CD8-positive, alpha-beta memory T cell (primary cell): Measurements from ENCODE around the gene PLCG2. TPM values are rescaled to one million over a fixed set of nuclear protein-coding genes. Genes with fewer than 3 reads are reported as not detected.

Experiments
- CTCF ChIA-PET: fragments of 350-600 bp; sonication (Branson Sonifier 250); formaldehyde crosslinking; loops from one replicate; lab custom pipeline; 2021; ENCODE audit warnings: antibody characterized with exemption; lab: Charles Lee
- POLR2A ChIA-PET: fragments of 350-600 bp; sonication (Branson Sonifier 250); formaldehyde crosslinking; loops from one replicate; lab custom pipeline; 2021; ENCODE audit warnings: antibody characterized with exemption; lab: Charles Lee
- DNase-seq, 5 donors: peaks; one replicate each; pipeline versions ENCODE4 v3.0.0 to v3.0.0-alpha.2; 2020 to 2022; ENCODE audit warnings: mixed read lengths in 1 of 5
- H3K27ac ChIP-seq: one replicate; pipeline ENCODE4 v1.7.0; 2013; ENCODE audit warnings: low read depth, mild to moderate bottlenecking, low read length, moderate library complexity
- H3K27me3 ChIP-seq: 2 replicates; pipeline ENCODE4 v1.7.0; 2013; ENCODE audit warnings: low read length, mild to moderate bottlenecking; ENCODE audit not compliant: insufficient read depth, poor library complexity, severe bottlenecking
- H3K36me3 ChIP-seq: 2 replicates; pipeline ENCODE4 v1.7.0; 2013; ENCODE audit warnings: mild to moderate bottlenecking, low read length, moderate library complexity; ENCODE audit not compliant: insufficient read depth
- H3K4me1 ChIP-seq: 2 replicates; pipeline ENCODE4 v1.7.0; 2013; ENCODE audit warnings: mild to moderate bottlenecking, low read length, moderate library complexity; ENCODE audit not compliant: insufficient read depth
- H3K4me3 ChIP-seq: 2 replicates; pipeline ENCODE4 v1.7.0; 2013; ENCODE audit warnings: mild to moderate bottlenecking, low read length
- H3K9me3 ChIP-seq: 2 replicates; pipeline ENCODE4 v1.7.0; 2013; ENCODE audit warnings: mild to moderate bottlenecking, low read length
- H3K27ac Mint-ChIP-seq, 8 donors: one replicate each; pipeline ENCODE4 v1.8.0; 2020 to 2021; ENCODE audit warnings: mixed read lengths in 8 of 8, mild to moderate bottlenecking in 6 of 8, inconsistent platforms in 3 of 8, moderate library complexity in 3 of 8
- H3K27me3 Mint-ChIP-seq, 2 donors: one replicate each; pipeline ENCODE4 v1.8.0; 2020 to 2021; ENCODE audit warnings: mixed read lengths in 2 of 2, mild to moderate bottlenecking in 1 of 2, moderate library complexity in 1 of 2
- H3K36me3 Mint-ChIP-seq, 3 donors: one replicate each; pipeline ENCODE4 v1.8.0; 2020 to 2021; ENCODE audit warnings: mixed read lengths in 3 of 3, inconsistent platforms in 1 of 3, mild to moderate bottlenecking in 1 of 3
- H3K4me1 Mint-ChIP-seq, 3 donors: one replicate each; pipeline ENCODE4 v1.8.0; 2020 to 2021; ENCODE audit warnings: mixed read lengths in 3 of 3, inconsistent platforms in 1 of 3, mild to moderate bottlenecking in 1 of 3
- H3K4me3 Mint-ChIP-seq, 7 donors: one replicate each; pipeline ENCODE4 v1.8.0; 2020 to 2021; ENCODE audit warnings: mixed read lengths in 7 of 7, mild to moderate bottlenecking in 6 of 7, moderate library complexity in 4 of 7, inconsistent platforms in 2 of 7
- H3K9me3 Mint-ChIP-seq, 5 donors: one replicate each; pipeline ENCODE4 v1.8.0; 2020 to 2022; ENCODE audit warnings: mixed read lengths in 5 of 5, mild to moderate bottlenecking in 3 of 5, moderate library complexity in 2 of 5, inconsistent platforms in 1 of 5
- polyA plus RNA-seq: library from polyadenylated mRNA; unstranded; fragments of 300-500 nt; fragmentation: Illumina TruSeq; gene quantifications from one replicate; pipeline ENCODE4 v1.2.3, GENCODE V29; 2021
- total RNA-seq, 2 experiments: library from RNA; stranded (reverse); gene quantifications; one replicate each; pipeline ENCODE4 v1.2.3, GENCODE V29; 2021

PLCG2 gene
- total and polyA plus RNA-seq, 3 experiments from 2014 or later = 5.4 to 16.2 (median 14.2) TPM

GRCh38 chr16:81774348-81774747 lies 4.7 kb upstream of the PLCG2 start:
- Histone ChIP-seq H3K4me1 (no peaks in the 10 kb centered on the region), H3K36me3 (no peaks in the 10 kb centered on the region), H3K27me3 (no peaks in the 10 kb centered on the region), H3K9me3 (no peaks in the 10 kb centered on the region), H3K4me3 (no peak overlapping the region), H3K27ac (no peak overlapping the region)
- Mint-ChIP-seq H3K27me3 (peaks cover 0 to 9% of the 10 kb centered on the region in 2 donors), H3K9me3 (no peaks in the 10 kb centered on the region), H3K36me3 (peaks cover 0 to 3% (median 0%) of the 10 kb centered on the region in 3 donors), H3K4me1 (peaks cover 3 to 14% (median 13%) of the 10 kb centered on the region in 3 donors), H3K27ac (no peak overlapping the region), H3K4me3 (no peak overlapping the region)
- ChIA-PET POLR2A (no interaction called here), CTCF (interaction anchor here (0.9 kb wide), 1 partner anchor 101 kb away, joined by 3 read pairs; no protein-coding TSS in a partner anchor)
- DNase-seq = no peak

- Mint-ChIP-seq H3K27me3 (peaks cover 8 to 9% of the 10 kb centered on the region in 2 donors), H3K4me3 (peak overlapping the region in 1 of 7 donors; percentile 20), H3K27ac (no peak overlapping the region), H3K4me1 (peaks cover 8 to 24% (median 20%) of the 10 kb centered on the region in 3 donors), H3K9me3 (no peaks in the 10 kb centered on the region), H3K36me3 (peaks cover 0 to 7% (median 0%) of the 10 kb centered on the region in 3 donors)
- H3K4me1 ChIP-seq = peaks cover 4% of the 10 kb centered on the region
- no peaks in the 10 kb centered on the region for H3K9me3 ChIP-seq
- no peaks in the 10 kb centered on the region for H3K27me3 ChIP-seq
- no peak overlapping the region for H3K4me3 ChIP-seq
- ChIA-PET POLR2A (no interaction called here), CTCF (no interaction called here)
- no peak overlapping the region for H3K27ac ChIP-seq
- DNase-seq = no peak
- H3K36me3 ChIP-seq = no peaks in the 10 kb centered on the region
Measured at GRCh38 chr16:81775570-81775969, 3.5 kb upstream of the PLCG2 start.

- no peaks in the 10 kb centered on the region for H3K36me3 ChIP-seq
- CTCF ChIA-PET = interaction anchor here (0.9 to 3.1 kb wide), 6 partner anchors 13 to 108 kb away, joined by 3 to 13 read pairs (median 5); no protein-coding TSS in a partner anchor
- H3K27ac ChIP-seq = no peak overlapping the region
- Mint-ChIP-seq H3K4me3 (peak overlapping the region; percentile 78 to 88 (median 86)), H3K27me3 (peaks cover 8% of the 10 kb centered on the region in 2 donors), H3K9me3 (no peaks in the 10 kb centered on the region), H3K27ac (peak overlapping the region in 4 of 8 donors; percentile 52 to 82 (median 63)), H3K4me1 (peaks cover 13 to 30% (median 23%) of the 10 kb centered on the region in 3 donors), H3K36me3 (peaks cover 0 to 7% (median 0%) of the 10 kb centered on the region in 3 donors)
- H3K27me3 ChIP-seq = no peaks in the 10 kb centered on the region
- H3K4me1 ChIP-seq = peaks cover 4% of the 10 kb centered on the region
- no peaks in the 10 kb centered on the region for H3K9me3 ChIP-seq
- POLR2A ChIA-PET = no interaction called here
- DNase-seq = no peak
- no peak overlapping the region for H3K4me3 ChIP-seq
Measured at GRCh38 chr16:81778231-81778630, 860 bp upstream of the PLCG2 start.

GRCh38 chr16:81779536-81780320 lies 637 bp downstream of the PLCG2 start:
- no peaks in the 10 kb centered on the region for H3K9me3 Mint-ChIP-seq
- CTCF ChIA-PET = interaction anchor here (2.2 to 3.1 kb wide), 3 partner anchors 62 to 107 kb away, joined by 7 to 13 read pairs (median 8); no protein-coding TSS in a partner anchor
- peak overlapping the region in 6 of 8 donors; percentile 68 to 87 (median 73) for H3K27ac Mint-ChIP-seq
- POLR2A ChIA-PET = interaction anchor here (1.3 kb wide), 1 partner anchor 19 kb away, joined by 3 read pairs; no protein-coding TSS in a partner anchor
- DNase-seq = peak in 2 of 5 donors; percentile 8 to 13
- no peak overlapping the region for H3K27ac ChIP-seq
- H3K4me1 Mint-ChIP-seq = peaks cover 13 to 36% (median 23%) of the 10 kb centered on the region in 3 donors
- peaks cover 0 to 9% (median 0%) of the 10 kb centered on the region in 3 donors for H3K36me3 Mint-ChIP-seq
- H3K4me3 ChIP-seq = peak overlapping the region; percentile 58
- no peaks in the 10 kb centered on the region for H3K36me3 ChIP-seq
- H3K4me1 ChIP-seq = peaks cover 4% of the 10 kb centered on the region
- H3K27me3 ChIP-seq = no peaks in the 10 kb centered on the region
- H3K4me3 Mint-ChIP-seq = peak overlapping the region; percentile 83 to 94 (median 91)
- H3K27me3 Mint-ChIP-seq = peaks cover 6 to 8% of the 10 kb centered on the region in 2 donors
- no peaks in the 10 kb centered on the region for H3K9me3 ChIP-seq

GRCh38 chr16:81780350-81780749 lies 1.3 kb downstream of the PLCG2 start:
- Mint-ChIP-seq H3K36me3 (peaks cover 0 to 9% (median 0%) of the 10 kb centered on the region in 3 donors), H3K4me1 (peaks cover 13 to 41% (median 23%) of the 10 kb centered on the region in 3 donors), H3K27ac (peak overlapping the region in 5 of 8 donors; percentile 33 to 76 (median 68)), H3K27me3 (peaks cover 6 to 8% of the 10 kb centered on the region in 2 donors), H3K9me3 (no peaks in the 10 kb centered on the region), H3K4me3 (peak overlapping the region; percentile 83 to 94 (median 91))
- Histone ChIP-seq H3K36me3 (no peaks in the 10 kb centered on the region), H3K27me3 (no peaks in the 10 kb centered on the region), H3K27ac (no peak overlapping the region), H3K4me1 (peaks cover 4% of the 10 kb centered on the region), H3K4me3 (no peak overlapping the region), H3K9me3 (no peaks in the 10 kb centered on the region)
- POLR2A ChIA-PET = interaction anchor here (1.3 kb wide), 1 partner anchor 19 kb away, joined by 3 read pairs; no protein-coding TSS in a partner anchor
- CTCF ChIA-PET = interaction anchor here (2.2 to 3.1 kb wide), 3 partner anchors 61 to 106 kb away, joined by 7 to 13 read pairs (median 8); no protein-coding TSS in a partner anchor
- no peak for DNase-seq

- Histone ChIP-seq H3K4me1 (peaks cover 4% of the 10 kb centered on the region), H3K9me3 (no peaks in the 10 kb centered on the region), H3K4me3 (no peak overlapping the region), H3K27ac (no peak overlapping the region), H3K27me3 (no peaks in the 10 kb centered on the region), H3K36me3 (no peaks in the 10 kb centered on the region)
- no peak for DNase-seq
- CTCF ChIA-PET = interaction anchor here (1.6 kb wide), 1 partner anchor 23 kb away, joined by 5 read pairs; no protein-coding TSS in a partner anchor
- Mint-ChIP-seq H3K4me3 (peak overlapping the region in 1 of 7 donors; percentile 23), H3K9me3 (no peaks in the 10 kb centered on the region), H3K36me3 (peaks cover 0 to 17% (median 0%) of the 10 kb centered on the region in 3 donors), H3K4me1 (peaks cover 13 to 51% (median 23%) of the 10 kb centered on the region in 3 donors), H3K27ac (no peak overlapping the region), H3K27me3 (peaks cover 6 to 8% of the 10 kb centered on the region in 2 donors)
- POLR2A ChIA-PET = no interaction called here
Measured at GRCh38 chr16:81782236-81782635, 3.1 kb downstream of the PLCG2 start.

- Histone ChIP-seq H3K27ac (no peak overlapping the region), H3K4me1 (peaks cover 4% of the 10 kb centered on the region), H3K27me3 (no peaks in the 10 kb centered on the region), H3K4me3 (no peak overlapping the region), H3K36me3 (no peaks in the 10 kb centered on the region), H3K9me3 (no peaks in the 10 kb centered on the region)
- no peak overlapping the region for H3K4me3 Mint-ChIP-seq
- no peak for DNase-seq
- peaks cover 1 to 8% of the 10 kb centered on the region in 2 donors for H3K27me3 Mint-ChIP-seq
- CTCF ChIA-PET = no interaction called here
- H3K9me3 Mint-ChIP-seq = no peaks in the 10 kb centered on the region
- H3K27ac Mint-ChIP-seq = peak overlapping the region in 1 of 8 donors; percentile 11
- peaks cover 0 to 22% (median 1%) of the 10 kb centered on the region in 3 donors for H3K36me3 Mint-ChIP-seq
- POLR2A ChIA-PET = no interaction called here
- peaks cover 10 to 46% (median 18%) of the 10 kb centered on the region in 3 donors for H3K4me1 Mint-ChIP-seq
Measured at GRCh38 chr16:81784072-81784795, 5.1 kb downstream of the PLCG2 start.
